ENCODE data around the gene HEXIM1.

HEXIM1 gene

GRCh38 chr17:45147581-45148182 lies 593 bp upstream of the HEXIM1 start:
- peak; percentile 71 for DNase-seq

GRCh38 chr17:45149037-45149668 lies 878 bp downstream of the HEXIM1 start:
- DNase-seq, result peak; percentile 33

- peak; percentile 22 for DNase-seq
These were observed 1.7 kb downstream of the HEXIM1 start for GRCh38 chr17:45149669-45150664.

GRCh38 chr17:45150911-45151809 lies 2.9 kb downstream of the HEXIM1 start:
- DNase-seq, result no peak

GRCh38 chr17:45155029-45155428 lies 6.8 kb downstream of the HEXIM1 start:
- no peak for DNase-seq

GRCh38 chr17:45155483-45155882 lies 7.2 kb downstream of the HEXIM1 start:
- no peak for DNase-seq

GRCh38 chr17:45156242-45156641 lies 8.0 kb downstream of the HEXIM1 start:
- no peak for DNase-seq

GRCh38 chr17:45160447-45161287 lies 12.4 kb downstream of the HEXIM1 start:
- DNase-seq, result no peak

- peak; percentile 96 for DNase-seq
These were observed 13.2 kb downstream of the HEXIM1 start, which contains the start of gene HEXIM2 for GRCh38 chr17:45161288-45162024. Gene HEXIM2, plus strand, starts transcription at chr17:45161875. Its CDS starts 919 bp downstream, at chr17:45162794.

GRCh38 chr17:45162025-45162687 lies 13.9 kb downstream of the HEXIM1 start:
- DNase-seq, result no peak

- DNase-seq, result no peak
These were observed 16.5 kb downstream of the HEXIM1 start for GRCh38 chr17:45164734-45165269.

- no peak for DNase-seq
These were observed 20.9 kb downstream of the HEXIM1 start for GRCh38 chr17:45168991-45169752.

GRCh38 chr17:45170280-45170930 lies 22.1 kb downstream of the HEXIM1 start:
- no peak for DNase-seq

- no peak for DNase-seq
These were observed 22.7 kb downstream of the HEXIM1 start for GRCh38 chr17:45170931-45171337.

- DNase-seq, result no peak
These were observed 23.3 kb downstream of the HEXIM1 start for GRCh38 chr17:45171338-45172231.

GRCh38 chr17:45172232-45172540 lies 23.9 kb downstream of the HEXIM1 start:
- no peak for DNase-seq

GRCh38 chr17:45172541-45173286 lies 24.4 kb downstream of the HEXIM1 start:
- DNase-seq, result no peak

Data from NCI-H2107 (cell line).